GM13976 (cell line): Measurements from ENCODE around the gene FOXC2.

Experiments used
- DNase-seq: peaks from one replicate; pipeline ENCODE4 v3.0.0; 2012; ENCODE audit warnings: low spot score
- CTCF ChIP-seq: IDR thresholded peaks from 2 replicates; pipeline ENCODE4 v1.5.1; 2012; ENCODE audit warnings: borderline replicate concordance, mild to moderate bottlenecking; ENCODE audit not compliant: insufficient read depth; ENCODE audit errors: extremely low read depth, missing control alignments, control extremely low read depth
- in situ Hi-C: fragments of 300-500 bp; cut with MboI; formaldehyde crosslinking; loops from one replicate; pipeline ENCODE4 v1.12.0; 2022; ENCODE audit warnings: low sequenced_read_pairs, mixed read lengths, inconsistent platforms; ENCODE audit not compliant: unreplicated experiment

FOXC2 gene

DNA sequence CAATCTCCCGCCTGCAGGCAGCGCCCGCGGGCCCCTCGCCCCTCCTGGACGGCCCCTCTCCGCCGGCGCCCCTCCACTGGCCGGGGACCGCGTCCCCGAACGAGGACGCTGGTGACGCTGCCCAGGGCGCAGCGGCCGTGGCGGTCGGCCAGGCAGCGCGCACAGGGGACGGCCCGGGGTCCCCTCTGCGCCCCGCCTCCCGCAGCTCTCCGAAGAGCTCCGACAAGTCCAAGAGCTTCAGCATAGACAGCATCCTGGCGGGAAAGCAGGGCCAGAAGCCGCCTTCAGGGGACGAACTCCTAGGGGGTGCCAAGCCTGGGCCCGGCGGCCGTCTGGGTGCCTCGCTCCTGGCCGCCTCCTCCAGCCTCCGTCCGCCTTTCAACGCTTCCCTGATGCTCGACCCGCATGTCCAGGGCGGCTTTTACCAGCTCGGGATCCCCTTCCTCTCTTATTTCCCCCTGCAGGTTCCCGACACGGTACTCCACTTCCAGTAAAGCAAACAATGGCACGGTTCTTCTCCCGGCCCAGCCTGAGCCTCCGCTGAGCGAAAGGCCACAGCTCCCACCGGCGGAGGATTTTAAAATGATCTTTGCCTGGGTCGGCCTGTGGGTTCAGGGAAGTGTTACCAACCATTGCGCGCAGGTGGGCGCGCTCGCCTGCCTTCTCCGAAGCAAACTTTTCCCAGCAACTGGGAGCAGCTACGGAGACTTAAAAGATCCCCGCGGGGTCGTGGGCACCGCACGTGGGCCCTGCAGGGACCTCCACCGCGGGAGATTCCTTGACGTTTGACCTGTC, 12.8 kb downstream of the FOXC2 start:
- DNase-seq = no peak
- TF ChIP-seq CTCF = no peak
- in situ Hi-C loops = no loop called here

GRCh38 chr16:86580063-86580790, 13.6 kb downstream of the FOXC2 start:
- no peak for TF ChIP-seq CTCF
- in situ Hi-C loops = no loop called here
- no peak for DNase-seq

- no peak for DNase-seq
- no peak for TF ChIP-seq CTCF
- in situ Hi-C loops = no loop called here
Observed at GRCh38 chr16:86580791-86581170, 14.2 kb downstream of the FOXC2 start.

GRCh38 chr16:86581458-86581857, 14.8 kb downstream of the FOXC2 start:
- TF ChIP-seq CTCF = no peak
- no peak for DNase-seq
- in situ Hi-C loops = no loop called here

- in situ Hi-C loops = no loop called here
- TF ChIP-seq CTCF = no peak
- DNase-seq = no peak
Observed at GRCh38 chr16:86584071-86584685, 17.5 kb downstream of the FOXC2 start.
